GM18507 (cell line): ENCODE results near the gene NOXO1.

Experiments
- DNase-seq: peaks from one replicate; pipeline ENCODE4 v3.0.0; 2011; ENCODE audit warnings: low read depth; ENCODE audit not compliant: insufficient read length; ENCODE audit errors: extremely low spot score
- FAIRE-seq: peaks from 2 replicates; lab custom pipeline; 2011; peaks lifted over from hg19 to GRCh38; lab: Jason Lieb, UNC

Gene NOXO1, protein sequence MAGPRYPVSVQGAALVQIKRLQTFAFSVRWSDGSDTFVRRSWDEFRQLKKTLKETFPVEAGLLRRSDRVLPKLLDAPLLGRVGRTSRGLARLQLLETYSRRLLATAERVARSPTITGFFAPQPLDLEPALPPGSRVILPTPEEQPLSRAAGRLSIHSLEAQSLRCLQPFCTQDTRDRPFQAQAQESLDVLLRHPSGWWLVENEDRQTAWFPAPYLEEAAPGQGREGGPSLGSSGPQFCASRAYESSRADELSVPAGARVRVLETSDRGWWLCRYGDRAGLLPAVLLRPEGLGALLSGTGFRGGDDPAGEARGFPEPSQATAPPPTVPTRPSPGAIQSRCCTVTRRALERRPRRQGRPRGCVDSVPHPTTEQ

DNA sequence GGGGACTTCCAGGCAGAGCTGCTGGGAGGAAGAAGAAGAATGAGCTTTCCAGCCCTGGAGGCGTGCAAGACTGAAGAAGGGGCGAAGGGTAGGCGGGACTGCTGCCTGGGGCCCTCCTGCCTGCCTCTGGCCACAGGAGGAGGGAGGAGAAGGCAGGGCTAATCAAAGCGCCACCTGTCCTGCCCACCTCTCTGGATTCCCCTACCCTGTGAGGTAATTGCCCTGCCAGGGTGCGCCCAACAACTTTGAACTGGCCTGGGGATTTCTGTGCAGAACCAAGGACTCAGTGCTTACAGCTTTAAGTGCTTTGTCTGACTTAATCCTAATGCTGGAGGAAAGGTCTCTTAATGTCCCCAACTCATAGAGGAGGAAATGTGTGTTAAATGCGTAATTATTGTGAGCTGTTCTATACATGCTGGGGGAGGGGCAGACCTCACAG, at the start of gene NOXO1:
Gene NOXO1, minus strand, starts transcription at position 72 of the 439 bp plus-strand sequence. CDS start 290 bp downstream, outside the sequence.
- FAIRE-seq (no peak), DNase-seq (no peak)

DNA sequence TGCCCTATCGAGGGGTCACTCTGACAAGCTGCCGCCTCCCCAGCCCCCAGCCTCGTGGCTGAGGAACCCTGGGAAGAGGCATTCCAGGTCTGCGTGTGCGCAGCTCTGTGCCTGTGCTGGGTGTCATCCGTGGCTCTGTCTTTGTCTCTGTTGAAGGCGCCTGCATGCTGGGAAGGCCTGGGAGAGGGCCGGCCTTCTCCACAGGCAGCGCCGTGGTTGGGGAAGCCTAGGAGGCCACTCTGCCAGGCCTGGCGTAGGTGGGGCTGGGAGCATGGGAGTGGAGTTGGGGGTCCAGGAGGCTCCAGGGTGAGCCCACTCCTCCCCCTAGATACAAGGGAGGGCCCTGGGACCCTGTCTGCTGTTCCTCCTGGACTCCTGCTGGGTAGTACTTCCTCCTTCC, 48.8 kb upstream of the NOXO1 start:
- DNase-seq, result no peak
- no peak for FAIRE-seq

DNA sequence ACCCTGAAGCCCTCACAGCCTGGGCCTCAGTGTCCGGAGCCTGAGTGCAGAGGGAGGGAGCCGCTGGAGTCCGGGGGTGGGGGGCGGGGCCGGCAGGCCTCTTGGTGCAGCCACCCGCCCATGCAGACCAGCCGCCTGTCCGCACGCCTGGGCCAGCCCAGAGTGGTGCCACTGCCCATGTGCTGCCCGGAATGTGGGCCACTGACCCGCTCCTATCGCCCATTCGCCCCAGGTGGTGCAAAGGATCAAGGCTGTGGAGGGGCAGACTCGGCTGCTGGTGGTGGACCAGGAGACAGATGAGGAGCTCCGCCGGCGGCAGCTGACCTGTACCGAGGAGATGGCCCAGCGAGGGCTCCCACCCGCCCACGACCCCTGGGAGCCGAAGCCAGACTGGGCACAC, 48.1 kb upstream of the NOXO1 start:
- FAIRE-seq (no peak), DNase-seq (no peak)

DNA sequence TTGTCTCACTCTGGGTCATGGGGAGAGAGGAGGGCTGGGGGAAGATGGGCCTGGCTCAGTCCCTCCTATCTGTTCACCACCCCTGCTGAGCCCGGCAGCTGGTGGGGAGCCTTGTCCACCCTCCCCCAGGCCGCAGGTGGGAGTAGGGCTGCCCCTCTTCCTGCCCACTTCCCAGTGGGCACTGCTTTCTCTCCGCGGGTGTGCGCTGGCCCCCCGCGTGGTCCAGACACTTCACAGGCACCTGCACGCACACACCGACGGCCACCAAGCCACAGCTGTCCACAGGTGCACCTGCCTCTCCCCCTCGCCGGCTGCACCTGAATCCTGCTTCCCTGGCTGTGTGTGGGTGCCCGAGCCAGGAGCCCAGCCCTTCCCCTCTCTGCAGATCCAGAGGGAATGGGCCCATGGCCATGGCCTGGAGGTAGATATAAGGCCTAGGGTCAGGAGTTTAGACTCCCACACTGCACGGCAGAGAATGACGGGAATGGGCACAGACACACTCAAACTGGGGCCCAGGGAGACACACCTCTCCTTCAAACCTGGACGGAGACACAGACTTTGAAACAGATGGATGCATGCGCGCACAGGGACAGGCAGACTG, 47.5 kb upstream of the NOXO1 start:
- FAIRE-seq (no peak), DNase-seq (no peak)

DNA sequence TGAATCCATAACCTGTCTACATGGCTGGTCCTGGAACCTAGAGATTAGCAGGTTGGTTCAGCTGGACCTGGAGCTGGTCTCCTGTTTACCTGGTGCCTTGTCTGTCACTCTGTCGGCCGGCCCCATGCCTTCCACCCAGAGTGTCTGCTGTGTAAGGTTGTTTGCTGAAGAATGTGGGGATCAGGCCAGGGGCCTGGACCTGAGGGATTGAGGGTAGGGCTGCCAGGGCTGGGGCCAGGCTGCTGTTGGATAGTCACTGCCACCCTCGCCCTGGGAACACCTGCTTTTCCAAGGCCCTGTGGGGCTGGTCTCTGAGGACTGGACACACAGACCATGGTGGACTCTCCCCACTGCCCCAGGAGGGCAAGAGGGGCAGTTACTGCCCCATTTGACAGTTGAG, 46.9 kb upstream of the NOXO1 start:
- FAIRE-seq, result no peak
- DNase-seq, result no peak

DNA sequence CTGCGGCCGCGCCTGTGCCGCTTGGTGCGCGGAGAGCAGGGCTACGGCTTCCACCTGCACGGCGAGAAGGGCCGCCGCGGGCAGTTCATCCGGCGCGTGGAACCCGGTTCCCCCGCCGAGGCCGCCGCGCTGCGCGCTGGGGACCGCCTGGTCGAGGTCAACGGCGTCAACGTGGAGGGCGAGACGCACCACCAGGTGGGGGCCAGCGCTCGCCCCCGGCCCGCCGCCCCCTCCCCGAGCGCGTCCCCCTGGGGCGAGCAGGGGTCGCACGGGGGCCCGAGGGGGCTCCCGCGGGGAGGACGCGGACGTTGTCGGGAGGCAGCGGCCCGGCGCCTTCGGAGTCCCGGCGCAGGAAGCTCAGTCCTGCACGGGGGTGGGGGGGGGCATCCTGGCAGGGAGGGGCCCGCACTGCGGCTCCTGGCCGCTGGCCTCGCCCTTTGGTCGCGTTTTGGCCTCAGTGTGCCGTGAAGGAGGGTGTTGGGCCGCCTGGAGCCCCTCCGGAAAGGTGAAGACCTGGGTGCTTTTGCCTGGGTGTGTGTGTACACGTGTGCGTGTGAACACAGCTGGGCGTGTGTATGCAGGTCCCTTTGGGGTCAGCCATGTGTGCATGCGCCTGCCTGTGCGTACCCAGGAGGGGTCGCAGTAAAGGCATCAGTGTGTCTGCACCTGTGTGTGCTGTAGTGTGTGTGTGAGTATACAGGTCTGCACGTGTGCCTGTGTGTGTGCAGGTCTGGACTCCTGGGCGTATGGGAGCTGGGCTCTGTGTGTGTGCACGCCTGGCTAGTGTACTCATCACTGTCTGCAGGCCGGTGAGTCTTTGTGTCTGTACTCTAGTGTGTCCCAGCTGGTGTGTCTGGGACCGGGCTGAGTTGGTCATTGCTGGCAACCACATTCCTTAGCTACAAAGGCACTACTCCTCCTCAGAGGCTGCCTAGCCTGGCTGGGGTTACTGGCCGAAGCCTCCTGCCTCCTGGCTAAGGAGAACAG, 46.0 kb upstream of the NOXO1 start:
- DNase-seq (no peak), FAIRE-seq (no peak)

DNA sequence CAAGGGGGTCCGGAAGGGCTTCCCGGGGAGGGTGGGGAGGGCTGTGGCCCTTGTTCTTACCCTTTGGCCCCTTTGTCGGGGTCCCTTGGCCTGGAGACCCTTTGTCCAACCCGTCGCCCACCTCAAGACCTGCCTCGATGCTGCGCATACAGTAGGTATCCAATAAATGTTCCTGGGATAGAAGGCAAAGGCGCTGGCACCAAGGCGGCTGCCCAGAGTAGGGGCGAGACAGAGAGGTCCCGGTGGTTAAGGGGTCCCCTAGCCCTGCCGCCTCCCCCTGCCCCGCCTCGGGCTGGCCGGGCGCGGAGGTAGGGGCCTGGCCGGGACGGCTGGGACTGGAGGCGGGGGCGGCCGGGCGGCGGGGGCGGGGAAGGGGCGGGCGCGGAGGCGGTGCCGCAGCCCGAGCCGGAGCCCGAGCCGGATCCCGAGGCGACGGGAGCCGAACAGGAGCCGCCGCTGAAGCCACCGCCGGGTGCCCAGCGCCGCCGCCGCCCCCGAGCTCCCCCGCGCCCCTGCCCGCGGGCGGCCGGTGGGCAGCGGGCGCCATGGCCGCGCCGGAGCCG, 45.3 kb upstream of the NOXO1 start, which contains the start of gene NHERF2:
Gene NHERF2, plus strand, starts transcription at position 442 of the 563 bp plus-strand sequence. Its CDS starts 104 bp downstream, at position 546.
- FAIRE-seq (no peak), DNase-seq (no peak)

DNA sequence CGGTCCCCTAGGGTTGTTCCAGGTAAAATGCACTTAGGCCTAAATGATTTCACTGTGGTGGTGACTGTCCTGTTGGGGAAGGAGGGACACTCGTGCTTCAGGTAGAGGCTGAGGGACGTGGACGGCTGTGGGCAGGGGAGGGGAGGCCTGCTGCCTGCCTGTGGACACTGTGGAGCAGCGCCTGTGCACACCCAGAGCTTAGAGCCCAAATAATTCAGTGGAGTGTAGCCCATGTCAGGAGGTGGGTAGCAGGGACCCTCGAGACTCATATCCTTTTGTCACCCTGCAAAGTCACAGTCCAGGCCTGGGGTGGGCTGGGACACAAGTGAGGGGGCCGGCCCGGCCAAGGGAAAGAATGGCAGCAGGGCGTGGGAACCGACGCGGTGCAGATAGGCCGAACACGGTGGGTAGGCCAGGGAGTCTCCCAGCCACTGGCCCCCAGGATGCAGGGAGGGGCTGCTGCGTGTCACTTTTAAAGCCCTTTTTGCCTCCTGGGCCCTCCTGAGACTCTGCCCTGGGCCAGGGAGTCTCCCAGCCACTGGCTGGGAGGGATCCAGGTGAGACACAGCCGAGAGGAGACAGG, 44.7 kb upstream of the NOXO1 start:
- DNase-seq, result no peak
- no peak for FAIRE-seq

DNA sequence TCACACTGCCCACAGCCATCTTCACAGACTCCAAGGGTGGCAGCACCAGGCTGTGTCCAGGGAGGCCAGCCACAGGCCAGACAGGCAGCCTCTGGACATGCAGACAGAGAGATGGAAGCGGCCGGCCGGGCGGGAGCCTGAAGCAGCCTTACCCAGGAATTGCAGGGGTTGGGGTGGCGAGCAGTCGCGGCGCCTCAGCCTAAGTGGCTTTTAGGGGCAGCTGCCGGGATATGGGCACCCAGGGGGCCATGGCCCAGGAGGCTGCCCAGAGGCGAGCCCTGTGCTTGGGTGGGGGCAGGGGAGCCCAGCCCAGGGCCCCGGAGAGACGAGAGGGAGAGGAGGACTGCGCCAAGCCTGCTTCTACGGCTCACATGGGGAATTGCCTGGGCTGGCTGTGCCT, 44.0 kb upstream of the NOXO1 start:
- DNase-seq, result no peak
- no peak for FAIRE-seq

DNA sequence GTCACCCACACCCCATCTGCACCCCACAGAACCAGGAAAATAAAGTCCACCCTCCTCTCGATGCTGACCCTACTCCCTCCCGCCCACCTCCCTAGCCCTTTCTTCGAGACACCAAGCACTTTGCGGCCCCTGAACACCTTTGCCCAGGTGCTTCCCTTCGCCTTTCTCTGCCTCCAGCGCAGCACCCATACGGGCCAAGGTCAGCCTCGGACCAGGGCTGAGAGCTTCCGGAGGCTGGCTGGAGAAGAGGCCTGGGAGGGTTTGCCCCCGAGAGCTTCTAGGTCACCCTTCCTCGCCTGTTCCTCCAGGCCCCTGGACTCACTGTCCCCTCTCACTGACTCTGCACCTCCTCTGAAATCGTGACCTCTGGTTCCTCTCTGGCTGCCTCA, 42.8 kb upstream of the NOXO1 start:
- FAIRE-seq, result no peak

DNA sequence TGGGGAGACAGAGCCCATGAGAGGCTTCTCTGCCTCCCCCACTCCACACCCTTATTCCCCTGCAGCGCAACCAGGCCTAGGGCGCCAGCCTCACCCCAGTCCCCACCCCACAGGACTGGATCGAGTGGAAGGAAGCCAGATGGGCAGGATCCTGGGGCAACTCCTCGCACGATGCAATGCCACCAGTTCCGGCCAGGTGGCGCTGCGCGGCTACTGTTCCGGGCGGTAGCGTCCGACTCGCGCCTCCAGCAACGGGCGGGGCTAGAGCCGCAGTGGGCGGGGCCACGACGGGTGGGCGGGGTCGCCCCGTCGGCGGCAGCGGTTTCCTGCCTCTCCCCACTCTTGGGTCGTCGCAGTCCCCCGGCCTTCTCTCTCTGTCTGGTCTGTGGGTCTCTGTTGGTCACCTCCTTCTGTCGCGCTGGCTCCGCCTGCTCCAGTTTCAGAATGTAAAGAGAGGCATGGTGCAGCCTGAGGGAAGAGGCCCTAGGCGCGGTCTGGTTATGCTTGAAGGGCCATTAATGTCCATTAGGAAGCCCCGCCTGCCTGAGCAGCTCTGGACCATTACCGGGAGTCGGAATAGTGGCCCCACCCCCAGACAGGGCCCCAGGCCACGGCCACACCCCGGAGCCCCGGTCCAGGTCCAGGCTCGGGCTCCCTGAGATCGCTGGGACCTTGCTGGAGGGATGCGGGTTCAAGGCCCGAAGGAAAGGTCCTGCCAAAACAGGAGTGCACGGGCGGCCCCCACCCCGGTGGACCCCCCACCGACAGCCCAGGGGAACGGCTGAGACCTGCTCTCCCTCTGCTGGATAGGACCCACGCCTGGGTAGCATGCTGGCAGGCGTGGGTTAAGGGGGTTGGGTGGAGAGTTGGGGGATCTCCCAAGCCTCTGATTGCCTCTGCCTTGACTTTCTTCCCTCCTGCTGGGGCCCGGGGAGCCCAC, 42.1 kb upstream of the NOXO1 start:
- FAIRE-seq, result peak; percentile 95

More for the DNA sequence above, 42.8 kb upstream of the NOXO1 start:
- no peak for DNase-seq

DNA sequence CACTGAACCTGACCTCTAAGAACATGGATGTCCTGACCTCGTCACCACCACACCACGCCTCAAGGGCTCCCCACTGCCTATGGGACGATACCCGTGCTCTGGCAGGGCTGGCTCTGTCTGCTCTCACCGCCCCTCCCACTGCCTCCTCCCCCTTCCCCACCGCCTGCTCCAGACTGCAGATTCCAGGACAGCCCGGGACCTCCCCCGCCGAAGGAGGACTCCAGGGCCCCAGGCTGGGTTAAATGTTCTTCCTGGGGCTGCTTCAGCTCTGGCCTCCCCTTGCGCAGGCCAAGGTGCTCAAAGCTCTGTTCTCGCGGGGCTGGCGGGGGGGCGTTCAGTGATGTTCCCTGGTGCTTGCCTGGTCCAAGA, 41.4 kb upstream of the NOXO1 start:
- FAIRE-seq (no peak), DNase-seq (no peak)

More for the DNA sequence above, 42.1 kb upstream of the NOXO1 start:
- peak; percentile 97 for DNase-seq

DNA sequence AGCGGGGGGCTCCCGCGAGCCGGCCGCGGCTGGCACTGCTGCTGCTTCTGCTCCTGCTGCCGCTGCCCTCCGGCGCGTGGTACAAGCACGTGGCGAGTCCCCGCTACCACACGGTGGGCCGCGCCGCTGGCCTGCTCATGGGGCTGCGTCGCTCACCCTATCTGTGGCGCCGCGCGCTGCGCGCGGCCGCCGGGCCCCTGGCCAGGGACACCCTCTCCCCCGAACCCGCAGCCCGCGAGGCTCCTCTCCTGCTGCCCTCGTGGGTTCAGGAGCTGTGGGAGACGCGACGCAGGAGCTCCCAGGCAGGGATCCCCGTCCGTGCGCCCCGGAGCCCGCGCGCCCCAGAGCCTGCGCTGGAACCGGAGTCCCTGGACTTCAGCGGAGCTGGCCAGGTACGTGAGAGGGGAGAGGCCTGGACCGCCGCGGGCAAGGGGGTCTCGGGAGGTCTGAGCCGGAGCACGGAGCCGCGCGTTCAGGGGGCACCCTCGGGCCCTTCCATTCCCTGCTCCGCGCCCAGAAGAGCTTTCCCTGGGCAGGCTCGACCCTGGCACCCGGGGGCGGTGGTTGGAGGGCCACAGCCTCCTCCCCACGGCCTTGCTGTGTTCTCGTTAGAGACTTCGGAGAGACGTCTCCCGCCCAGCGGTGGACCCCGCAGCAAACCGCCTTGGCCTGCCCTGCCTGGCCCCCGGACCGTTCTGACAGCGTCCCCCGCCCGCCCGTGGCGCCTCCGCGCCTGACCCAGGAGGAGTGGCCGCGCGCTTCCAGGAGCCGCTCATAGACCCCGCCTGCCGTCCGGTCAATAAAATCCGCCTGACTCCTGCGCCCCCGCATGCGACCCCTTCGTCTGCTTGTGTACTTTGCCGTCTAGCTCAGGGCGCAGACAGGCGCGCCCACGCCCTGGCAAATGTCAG, 38.9 kb upstream of the NOXO1 start:
- FAIRE-seq, result no peak
- DNase-seq, result no peak

DNA sequence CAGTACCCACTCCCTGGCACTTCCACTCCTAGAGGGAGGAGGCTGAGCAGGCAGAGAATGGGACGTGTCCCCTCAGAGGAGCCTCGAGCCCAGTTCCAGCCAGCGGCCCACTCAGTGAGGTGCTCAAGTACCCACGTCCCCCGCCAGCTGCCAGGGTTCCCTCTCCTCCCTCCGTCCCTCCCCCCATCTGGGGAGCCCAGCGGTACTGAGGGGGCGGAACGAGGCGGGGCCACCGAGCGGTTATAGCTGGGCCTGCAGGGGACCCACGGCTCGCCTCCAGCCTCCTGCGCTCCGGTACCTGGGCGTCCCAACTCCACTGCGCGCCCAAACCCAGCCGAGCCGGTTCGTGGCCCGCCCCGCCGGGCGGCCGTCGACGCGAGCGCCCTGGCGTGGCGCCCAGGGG, 38.2 kb upstream of the NOXO1 start, which contains the start of gene NPW:
Gene NPW, plus strand, starts transcription at position 268 of the 403 bp plus-strand sequence.
- FAIRE-seq (no peak), DNase-seq (no peak)

DNA sequence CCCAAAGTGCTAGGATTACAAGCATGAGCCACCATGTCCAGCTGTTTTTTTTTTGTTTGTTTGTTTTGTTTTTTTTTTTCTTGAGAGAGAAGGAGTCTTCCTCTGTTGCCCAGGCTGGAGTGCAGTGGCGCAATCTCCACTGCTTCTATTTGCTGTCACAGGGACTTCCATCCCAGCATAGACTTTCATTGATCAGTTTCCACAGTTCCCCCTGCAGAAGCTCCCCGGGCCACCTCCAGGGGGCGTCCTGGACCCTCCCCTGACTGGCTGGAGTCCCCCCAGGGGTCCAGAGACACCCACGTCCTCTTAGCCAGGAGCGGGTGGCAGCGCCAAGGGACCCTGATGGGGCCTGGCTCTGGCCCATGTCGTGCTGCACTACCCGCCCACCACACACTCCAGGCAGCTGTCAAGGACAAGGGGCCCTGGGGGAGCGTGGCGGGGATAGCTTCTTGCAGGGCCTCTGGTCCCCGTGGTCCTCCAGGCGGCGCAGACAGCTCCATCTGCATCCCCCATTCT, 35.2 kb upstream of the NOXO1 start:
- FAIRE-seq (no peak), DNase-seq (no peak)

DNA sequence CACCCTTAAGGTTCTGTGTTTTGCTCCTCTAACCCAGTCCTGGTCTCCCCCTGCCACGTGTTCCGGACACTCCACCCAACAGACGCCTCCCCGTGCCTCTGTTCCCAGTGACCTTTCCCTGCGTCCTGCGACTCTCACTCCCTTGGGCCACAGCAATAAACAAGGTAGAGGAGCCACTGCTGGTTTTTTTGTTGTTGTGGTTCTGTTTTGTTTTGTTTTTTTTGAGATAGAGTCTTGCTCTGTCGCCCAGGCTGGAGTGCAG, 34.6 kb upstream of the NOXO1 start:
- FAIRE-seq, result no peak
- no peak for DNase-seq
